B cell (primary cell): Measurements from ENCODE around the gene SYNDIG1L.

Experiments
- EZH2 ChIP-seq: IDR thresholded peaks from 2 replicates; pipeline ENCODE4 v1.6.1; 2012; ENCODE audit warnings: borderline replicate concordance, low read depth, mild to moderate bottlenecking, moderate library complexity, low read length; ENCODE audit not compliant: insufficient read depth, poor library complexity, severe bottlenecking
- TF ChIP-seq, protein P1 (sequence below): fragments of 200-600 bp; IDR thresholded peaks from one replicate; pipeline ENCODE4 v1.8.0; 2022; ENCODE audit warnings: antibody characterized with exemption, mild to moderate bottlenecking

DNA sequence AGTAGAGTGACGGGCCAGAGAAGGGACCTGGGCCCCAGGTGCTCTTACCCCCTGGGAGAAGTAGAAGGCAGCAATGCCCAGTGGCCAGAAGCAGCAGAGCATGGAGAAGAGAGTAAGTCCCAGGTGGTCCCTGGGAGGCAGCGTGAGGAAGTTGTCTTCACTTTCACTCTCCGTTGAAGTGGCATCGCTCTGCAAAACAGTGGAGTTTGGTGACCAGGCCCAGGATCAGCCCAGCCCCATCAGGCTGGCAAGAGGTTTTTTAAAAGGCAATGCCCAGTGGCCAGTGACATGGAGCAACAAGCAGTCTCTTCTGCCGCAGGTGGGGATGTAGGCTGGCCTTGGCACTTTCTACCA lies 18.2 kb downstream of the SYNDIG1L start:
- TF ChIP-seq, protein P1, sequence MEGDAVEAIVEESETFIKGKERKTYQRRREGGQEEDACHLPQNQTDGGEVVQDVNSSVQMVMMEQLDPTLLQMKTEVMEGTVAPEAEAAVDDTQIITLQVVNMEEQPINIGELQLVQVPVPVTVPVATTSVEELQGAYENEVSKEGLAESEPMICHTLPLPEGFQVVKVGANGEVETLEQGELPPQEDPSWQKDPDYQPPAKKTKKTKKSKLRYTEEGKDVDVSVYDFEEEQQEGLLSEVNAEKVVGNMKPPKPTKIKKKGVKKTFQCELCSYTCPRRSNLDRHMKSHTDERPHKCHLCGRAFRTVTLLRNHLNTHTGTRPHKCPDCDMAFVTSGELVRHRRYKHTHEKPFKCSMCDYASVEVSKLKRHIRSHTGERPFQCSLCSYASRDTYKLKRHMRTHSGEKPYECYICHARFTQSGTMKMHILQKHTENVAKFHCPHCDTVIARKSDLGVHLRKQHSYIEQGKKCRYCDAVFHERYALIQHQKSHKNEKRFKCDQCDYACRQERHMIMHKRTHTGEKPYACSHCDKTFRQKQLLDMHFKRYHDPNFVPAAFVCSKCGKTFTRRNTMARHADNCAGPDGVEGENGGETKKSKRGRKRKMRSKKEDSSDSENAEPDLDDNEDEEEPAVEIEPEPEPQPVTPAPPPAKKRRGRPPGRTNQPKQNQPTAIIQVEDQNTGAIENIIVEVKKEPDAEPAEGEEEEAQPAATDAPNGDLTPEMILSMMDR: no peak
- TF ChIP-seq EZH2: no peak
